GM18508 (cell line): ENCODE data around the gene COA6.
A peak's percentile ranks its signal among the peaks of the same experiment; 100 is the strongest.
"Not testable (repeated sequence)": the region's sequence is repeated elsewhere in the genome, so short reads cannot be mapped to it uniquely, and the experiment has no call there.

Experiments used
- ATAC-seq: cut with Tn5 transposase; IDR thresholded peaks from one replicate; pipeline ENCODE4 v1.9.1; 2021; ENCODE audit warnings: moderate number of reproducible peaks; ENCODE audit not compliant: insufficient read depth, unreplicated experiment

COA6 gene

GRCh38 chr1:234373064-234373958 lies at the start of gene COA6:
TSS of gene COA6 (plus strand) at chr1:234373456. CDS start at chr1:234373467, 11 bp downstream.
- peak; percentile 79 for ATAC-seq

- ATAC-seq, result no peak
These were observed 48.4 kb upstream of the COA6 start for GRCh38 chr1:234324821-234325220.

GRCh38 chr1:234325878-234326496 lies 47.3 kb upstream of the COA6 start:
- no peak for ATAC-seq

- ATAC-seq, result no peak
These were observed 46.5 kb upstream of the COA6 start for GRCh38 chr1:234326497-234327366.

GRCh38 chr1:234327577-234328164 lies 45.6 kb upstream of the COA6 start:
- ATAC-seq, result no peak

- no peak for ATAC-seq
These were observed 42.4 kb upstream of the COA6 start for GRCh38 chr1:234330843-234331215.

GRCh38 chr1:234331507-234331906 lies 41.7 kb upstream of the COA6 start:
- no peak for ATAC-seq

GRCh38 chr1:234336359-234336758 lies 36.9 kb upstream of the COA6 start:
- ATAC-seq, result no peak

GRCh38 chr1:234337233-234337632 lies 36.0 kb upstream of the COA6 start:
- no peak for ATAC-seq

- ATAC-seq, result no peak
These were observed 32.7 kb upstream of the COA6 start for GRCh38 chr1:234340528-234340927.

GRCh38 chr1:234342774-234343173 lies 30.5 kb upstream of the COA6 start:
- ATAC-seq, result no peak

- no peak for ATAC-seq
These were observed 28.0 kb upstream of the COA6 start for GRCh38 chr1:234345237-234345636.

- no peak for ATAC-seq
These were observed 24.3 kb upstream of the COA6 start for GRCh38 chr1:234348964-234349363.

GRCh38 chr1:234355782-234356510 lies 17.3 kb upstream of the COA6 start:
- no peak for ATAC-seq

- ATAC-seq, result not testable (repeated sequence)
These were observed 16.5 kb upstream of the COA6 start for GRCh38 chr1:234356615-234357269.

- ATAC-seq, result no peak
These were observed 15.4 kb upstream of the COA6 start for GRCh38 chr1:234357831-234358230.

- no peak for ATAC-seq
These were observed 12.1 kb upstream of the COA6 start for GRCh38 chr1:234361102-234361603.

GRCh38 chr1:234362558-234362957 lies 10.7 kb upstream of the COA6 start:
- ATAC-seq, result no peak
